IMR-90 (cell line): Measurements from ENCODE around the gene CTCF. TPM values are rescaled to one million over a fixed set of nuclear protein-coding genes. Genes with fewer than 3 reads are reported as not detected.

ENCODE experiments used
- ATAC-seq: fragments of 200-7000 bp; cut with Tn5 transposase; 2 replicates; pipeline ENCODE4 v1.9.1; 2020; ENCODE audit warnings: low read depth, mild to moderate bottlenecking, moderate library complexity
- BruUV-seq: library from RNA; stranded (reverse); fragments of 400-500 nt; replicated peaks from 2 replicates; lab custom pipeline; 2021; lab: Mats Ljungman, UMichigan
- CTCF ChIA-PET: fragments of 300-600 bp; formaldehyde crosslinking; extraction: SDS; loops from one replicate; lab custom pipeline; 2021; ENCODE audit warnings: antibody characterized with exemption; lab: Yijun Ruan, JAX
- POLR2A ChIA-PET: fragments of 300-600 bp; sonication (Branson Sonifier 250); formaldehyde crosslinking; loops from one replicate; lab custom pipeline; 2022; ENCODE audit warnings: antibody characterized with exemption; ENCODE audit not compliant: unreplicated experiment; lab: Charles Lee
- DNase-seq: peaks from one replicate; pipeline ENCODE4 v3.0.0; 2013
- H2AFZ ChIP-seq: replicated peaks from 2 replicates; pipeline ENCODE3; 2013; ENCODE audit warnings: low read length, mild to moderate bottlenecking; ENCODE audit not compliant: poor library complexity
- H2AK5ac ChIP-seq: 2 replicates; pipeline ENCODE4 v1.6.1; 2013; ENCODE audit warnings: low read depth, low read length, inconsistent platforms
- H2AK9ac ChIP-seq: replicated peaks from 2 replicates; pipeline ENCODE3; 2013; ENCODE audit warnings: mild to moderate bottlenecking, low read depth, low read length, moderate library complexity; ENCODE audit not compliant: poor library complexity
- H2BK120ac ChIP-seq: 2 replicates; pipeline ENCODE4 v1.6.1; 2013; ENCODE audit warnings: low read depth, low read length, inconsistent platforms
- H2BK15ac ChIP-seq: 3 replicates; pipeline ENCODE4 v1.6.1; 2013; ENCODE audit warnings: low read depth, low read length, inconsistent platforms
- H2BK20ac ChIP-seq: 2 replicates; pipeline ENCODE4 v1.6.1; 2013; ENCODE audit warnings: low read depth, mild to moderate bottlenecking, inconsistent platforms, low read length, moderate library complexity
- H2BK5ac ChIP-seq: 2 replicates; pipeline ENCODE4 v1.6.1; 2013; ENCODE audit warnings: mild to moderate bottlenecking, low read depth, low read length, inconsistent platforms; ENCODE audit not compliant: poor library complexity, severe bottlenecking
- H3K14ac ChIP-seq: replicated peaks from 2 replicates; pipeline ENCODE4 v1.6.1; 2013; ENCODE audit warnings: low read depth, low read length, inconsistent platforms
- H3K18ac ChIP-seq: 2 replicates; pipeline ENCODE4 v1.6.1; 2013; ENCODE audit warnings: low read depth, low read length, control low read depth
- H3K23ac ChIP-seq: 2 replicates; pipeline ENCODE4 v1.6.1; 2013; ENCODE audit warnings: low read depth, low read length, inconsistent platforms
- H3K27ac ChIP-seq: 2 replicates; pipeline ENCODE4 v1.5.1; 2013; ENCODE audit warnings: mild to moderate bottlenecking, control low read depth, low read length; ENCODE audit not compliant: insufficient read depth
- H3K27me3 ChIP-seq: 2 replicates; pipeline ENCODE4 v1.6.1; 2013; ENCODE audit warnings: low read length; ENCODE audit not compliant: control insufficient read depth, insufficient read depth
- H3K36me3 ChIP-seq: 2 replicates; pipeline ENCODE4 v1.6.1; 2013; ENCODE audit warnings: low read length, mixed read lengths; ENCODE audit not compliant: control insufficient read depth, insufficient read depth
- H3K4ac ChIP-seq: 2 replicates; pipeline ENCODE4 v1.6.1; 2013; ENCODE audit warnings: low read depth, low read length, inconsistent platforms
- H3K4me1 ChIP-seq: 2 replicates; pipeline ENCODE4 v1.6.1; 2013; ENCODE audit warnings: low read length, mixed read lengths; ENCODE audit not compliant: control insufficient read depth, insufficient read depth
- H3K4me2 ChIP-seq: 2 replicates; pipeline ENCODE4 v1.6.1; 2013; ENCODE audit warnings: low read depth, mild to moderate bottlenecking, control low read depth, low read length, moderate library complexity
- H3K4me3 ChIP-seq: 2 replicates; pipeline ENCODE4 v1.5.1; 2013; ENCODE audit warnings: low read depth, mild to moderate bottlenecking, control low read depth, low read length, moderate library complexity; ENCODE audit not compliant: insufficient read depth
- H3K56ac ChIP-seq: 2 replicates; pipeline ENCODE4 v1.6.1; 2013; ENCODE audit warnings: low read length, inconsistent platforms; ENCODE audit not compliant: insufficient read depth; ENCODE audit errors: extremely low read depth
- H3K79me1 ChIP-seq, 2 experiments: 2 replicates each; pipeline ENCODE4 v1.6.1; 2013; ENCODE audit warnings: low read length in 2 of 2, inconsistent platforms in 1 of 2, low read depth in 1 of 2
- H3K9ac ChIP-seq: 2 replicates; pipeline ENCODE4 v1.6.1; 2013; ENCODE audit warnings: low read depth, low read length, control low read depth
- H3K9me1 ChIP-seq: 2 replicates; pipeline ENCODE4 v1.6.1; 2013; ENCODE audit warnings: low read length, inconsistent platforms; ENCODE audit not compliant: insufficient read depth
- H3K9me3 ChIP-seq: 2 replicates; pipeline ENCODE4 v1.6.1; 2013; ENCODE audit warnings: low read length; ENCODE audit not compliant: control insufficient read depth, insufficient read depth
- H4K20me1 ChIP-seq: 2 replicates; pipeline ENCODE4 v1.6.1; 2013; ENCODE audit warnings: low read length, inconsistent platforms; ENCODE audit not compliant: insufficient read depth
- H4K5ac ChIP-seq: 2 replicates; pipeline ENCODE4 v1.6.1; 2013; ENCODE audit warnings: mild to moderate bottlenecking, low read depth, low read length, control low read depth
- H4K8ac ChIP-seq, 2 experiments: 2 replicates each; pipeline ENCODE4 v1.6.1; 2013; ENCODE audit warnings: low read depth in 2 of 2, low read length in 2 of 2, control low read depth in 1 of 2, inconsistent platforms in 1 of 2
- H4K91ac ChIP-seq: 2 replicates; pipeline ENCODE4 v1.6.1; 2013; ENCODE audit warnings: low read depth, low read length, inconsistent platforms; ENCODE audit not compliant: insufficient read depth
- BHLHE40 ChIP-seq: fragments of 150-350 bp; IDR thresholded peaks from 2 replicates; pipeline ENCODE4 v1.6.1; 2016; ENCODE audit warnings: mild to moderate bottlenecking, low read depth, low read length
- CEBPB ChIP-seq: IDR thresholded peaks from 2 replicates; pipeline ENCODE4 v1.6.1; 2012; ENCODE audit warnings: low read depth, low read length, improper control_type of control experiment
- CHD1 ChIP-seq: IDR thresholded peaks from 2 replicates; pipeline ENCODE4 v1.6.1; 2012; ENCODE audit warnings: low read depth, low read length, improper control_type of control experiment
- FOS ChIP-seq: fragments of 150-350 bp; IDR thresholded peaks from 2 replicates; pipeline ENCODE4 v1.6.1; 2016; ENCODE audit warnings: low read depth, low read length
- MAFK ChIP-seq: IDR thresholded peaks from 2 replicates; pipeline ENCODE4 v1.6.1; 2012; ENCODE audit warnings: low read depth, low read length, improper control_type of control experiment
- MAZ ChIP-seq: IDR thresholded peaks from 2 replicates; pipeline ENCODE4 v1.6.1; 2012; ENCODE audit warnings: low read depth, mild to moderate bottlenecking, low read length, improper control_type of control experiment, moderate library complexity, borderline replicate concordance
- MXI1 ChIP-seq: IDR thresholded peaks from 2 replicates; pipeline ENCODE4 v1.6.1; 2012; ENCODE audit warnings: low read depth, mild to moderate bottlenecking, low read length, moderate library complexity, borderline replicate concordance
- NFE2L2 ChIP-seq: fragments of 150-350 bp; IDR thresholded peaks from 2 replicates; pipeline ENCODE4 v1.6.1; 2016; ENCODE audit warnings: low read depth, mild to moderate bottlenecking, low read length
- POLR2A ChIP-seq: IDR thresholded peaks from 2 replicates; pipeline ENCODE4 v1.6.1; 2012; ENCODE audit warnings: mild to moderate bottlenecking, low read depth, low read length
- RAD21 ChIP-seq: IDR thresholded peaks from 2 replicates; pipeline ENCODE4 v1.6.1; 2012; ENCODE audit warnings: low read length, improper control_type of control experiment
- RCOR1 ChIP-seq: IDR thresholded peaks from 2 replicates; pipeline ENCODE4 v1.6.1; 2012; ENCODE audit warnings: mild to moderate bottlenecking, low read length, improper control_type of control experiment; ENCODE audit not compliant: insufficient replicate concordance
- RFX5 ChIP-seq: IDR thresholded peaks from 2 replicates; pipeline ENCODE4 v1.8.0; 2012; ENCODE audit warnings: low read depth, mild to moderate bottlenecking, low read length, moderate library complexity
- SMC3 ChIP-seq: fragments of 150-350 bp; IDR thresholded peaks from 2 replicates; pipeline ENCODE4 v1.6.1; 2016; ENCODE audit warnings: low read depth, mild to moderate bottlenecking, antibody characterized with exemption, low read length, moderate library complexity
- WGBS, 2 experiments: methylation state at CpG; one replicate each; pipeline versions ENCODE4 v1.1.5 to v1.1.7; 2013; ENCODE audit warnings: missing lambda C conversion rate in 2 of 2; ENCODE audit not compliant: insufficient read length in 1 of 2; ENCODE audit errors: extremely low coverage in 2 of 2; 5-methylcytosine and 5-hydroxymethylcytosine counted together
- dilution Hi-C: fragments of 300-500 bp; cut with HindIII; formaldehyde crosslinking; loops from one replicate; pipeline ENCODE4 v1.14.3; 2018; ENCODE audit warnings: low sequenced_read_pairs; ENCODE audit not compliant: unreplicated experiment
- in situ Hi-C: fragments of 300-500 bp; cut with MboI; formaldehyde crosslinking; loops from 3 replicates; pipeline ENCODE4 v1.14.3; 2019; ENCODE audit warnings: low sequenced_read_pairs, inconsistent platforms, mixed read lengths
- intact Hi-C: fragments of 100-400 bp; cut with micrococcal nuclease; formaldehyde crosslinking; loops from 2 replicates; pipeline ENCODE4 v1.10.0; 2022
- polyA plus RNA-seq, 3 experiments: library from polyadenylated mRNA; depleted of rRNA; stranded (reverse); fragments of >200 nt; gene quantifications; 2 replicates each; pipeline ENCODE4 v1.2.3, GENCODE V29; 2012; ENCODE audit warnings: low replicate concordance in 1 of 3
- total RNA-seq: library from RNA; depleted of rRNA; stranded (reverse); fragments of >200 nt; gene quantifications from 2 replicates; pipeline ENCODE4 v1.2.3, GENCODE V29; 2012
- TF ChIP-seq, protein P1 (sequence below): fragments of 150-350 bp; IDR thresholded peaks from 2 replicates; pipeline ENCODE4 v1.6.1; 2017; ENCODE audit warnings: mild to moderate bottlenecking, antibody characterized with exemption, low read length, low read depth
- TF ChIP-seq, protein P2 (sequence below): conservative IDR thresholded peaks from 2 replicates; pipeline ENCODE4 v1.5.1; 2012; ENCODE audit warnings: mild to moderate bottlenecking, low read depth, low read length, improper control_type of control experiment
- TF ChIP-seq, protein P3 (sequence below): fragments of 150-350 bp; IDR thresholded peaks from 2 replicates; pipeline ENCODE4 v1.6.1; 2016; ENCODE audit warnings: low read depth, mild to moderate bottlenecking, low read length, moderate library complexity, borderline replicate concordance

The CTCF gene
- total and polyA plus RNA-seq, 2 of the 4 experiments (the other 2 are of a cell fraction) = 16.1 to 22.8 TPM

DNA sequence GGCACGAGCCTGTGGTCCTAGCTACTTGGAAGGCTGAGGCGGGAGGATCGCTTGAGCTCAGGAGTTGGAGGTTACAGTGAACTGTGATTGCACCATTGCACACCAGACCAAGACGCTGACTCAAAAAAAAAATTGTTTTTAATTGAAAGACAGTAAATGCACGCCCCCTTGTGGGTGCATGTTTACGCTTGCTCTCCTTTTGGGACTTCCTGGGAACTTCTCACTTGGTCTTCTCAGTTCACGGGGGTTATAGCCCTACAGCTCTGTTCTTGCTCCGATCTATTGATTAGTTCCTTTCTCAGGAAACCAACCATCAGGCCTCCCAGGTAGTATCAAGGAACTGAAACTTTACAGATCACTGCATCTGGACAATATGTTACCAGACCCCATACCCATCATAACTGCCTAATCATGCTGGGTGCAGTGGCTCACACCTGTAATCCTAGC lies 47.9 kb upstream of the CTCF start:
- TF ChIP-seq CHD1 (no peak), MXI1 (no peak), RCOR1 (no peak), MAFK (peak; percentile 50; the same call in 1 of the 2 replicates), POLR2A (no peak), SMC3 (peak; percentile 82), MAZ (0 out of 2 replicates have a peak, but pooled peaks have one; percentile 10), RFX5 (no peak), CEBPB (peak; percentile 89), FOS (no peak), BHLHE40 (no peak), RAD21 (peak; percentile 67), NFE2L2 (no peak)
- TF ChIP-seq, protein P1, sequence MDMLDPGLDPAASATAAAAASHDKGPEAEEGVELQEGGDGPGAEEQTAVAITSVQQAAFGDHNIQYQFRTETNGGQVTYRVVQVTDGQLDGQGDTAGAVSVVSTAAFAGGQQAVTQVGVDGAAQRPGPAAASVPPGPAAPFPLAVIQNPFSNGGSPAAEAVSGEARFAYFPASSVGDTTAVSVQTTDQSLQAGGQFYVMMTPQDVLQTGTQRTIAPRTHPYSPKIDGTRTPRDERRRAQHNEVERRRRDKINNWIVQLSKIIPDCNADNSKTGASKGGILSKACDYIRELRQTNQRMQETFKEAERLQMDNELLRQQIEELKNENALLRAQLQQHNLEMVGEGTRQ = no peak
- TF ChIP-seq, protein P2, sequence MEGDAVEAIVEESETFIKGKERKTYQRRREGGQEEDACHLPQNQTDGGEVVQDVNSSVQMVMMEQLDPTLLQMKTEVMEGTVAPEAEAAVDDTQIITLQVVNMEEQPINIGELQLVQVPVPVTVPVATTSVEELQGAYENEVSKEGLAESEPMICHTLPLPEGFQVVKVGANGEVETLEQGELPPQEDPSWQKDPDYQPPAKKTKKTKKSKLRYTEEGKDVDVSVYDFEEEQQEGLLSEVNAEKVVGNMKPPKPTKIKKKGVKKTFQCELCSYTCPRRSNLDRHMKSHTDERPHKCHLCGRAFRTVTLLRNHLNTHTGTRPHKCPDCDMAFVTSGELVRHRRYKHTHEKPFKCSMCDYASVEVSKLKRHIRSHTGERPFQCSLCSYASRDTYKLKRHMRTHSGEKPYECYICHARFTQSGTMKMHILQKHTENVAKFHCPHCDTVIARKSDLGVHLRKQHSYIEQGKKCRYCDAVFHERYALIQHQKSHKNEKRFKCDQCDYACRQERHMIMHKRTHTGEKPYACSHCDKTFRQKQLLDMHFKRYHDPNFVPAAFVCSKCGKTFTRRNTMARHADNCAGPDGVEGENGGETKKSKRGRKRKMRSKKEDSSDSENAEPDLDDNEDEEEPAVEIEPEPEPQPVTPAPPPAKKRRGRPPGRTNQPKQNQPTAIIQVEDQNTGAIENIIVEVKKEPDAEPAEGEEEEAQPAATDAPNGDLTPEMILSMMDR = peak; percentile 80
- TF ChIP-seq, protein P3, sequence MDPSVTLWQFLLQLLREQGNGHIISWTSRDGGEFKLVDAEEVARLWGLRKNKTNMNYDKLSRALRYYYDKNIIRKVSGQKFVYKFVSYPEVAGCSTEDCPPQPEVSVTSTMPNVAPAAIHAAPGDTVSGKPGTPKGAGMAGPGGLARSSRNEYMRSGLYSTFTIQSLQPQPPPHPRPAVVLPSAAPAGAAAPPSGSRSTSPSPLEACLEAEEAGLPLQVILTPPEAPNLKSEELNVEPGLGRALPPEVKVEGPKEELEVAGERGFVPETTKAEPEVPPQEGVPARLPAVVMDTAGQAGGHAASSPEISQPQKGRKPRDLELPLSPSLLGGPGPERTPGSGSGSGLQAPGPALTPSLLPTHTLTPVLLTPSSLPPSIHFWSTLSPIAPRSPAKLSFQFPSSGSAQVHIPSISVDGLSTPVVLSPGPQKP = no peak
- Histone ChIP-seq H3K27ac (no peak overlapping the region), H2BK15ac (no peak overlapping the region), H2BK20ac (no peak overlapping the region), H3K18ac (no peak overlapping the region), H3K4me1 (peaks cover 6% of the 10 kb centered on the region), H3K4me2 (no peak overlapping the region), H2AK9ac (no peak overlapping the region), H3K56ac (no peak overlapping the region), H3K36me3 (no peaks in the 10 kb centered on the region), H4K20me1 (no peaks in the 10 kb centered on the region), H2AK5ac (no peak overlapping the region), H3K27me3 (no peaks in the 10 kb centered on the region; the same call in 1 of the 2 replicates), H2BK120ac (no peak overlapping the region), H2AFZ (peak overlapping the region; percentile 32), H4K5ac (no peak overlapping the region), H3K4ac (no peak overlapping the region), H3K9ac (no peak overlapping the region), H3K23ac (no peak overlapping the region), H4K91ac (no peak overlapping the region), H3K79me1 (no peaks in the 10 kb centered on the region), H3K9me3 (no peaks in the 10 kb centered on the region), H2BK5ac (no peak overlapping the region), H4K8ac (no peak overlapping the region), H3K14ac (no peak overlapping the region), H3K4me3 (no peak overlapping the region), H3K9me1 (peaks cover 4% of the 10 kb centered on the region; the same call in 1 of the 2 replicates)
- POLR2A ChIA-PET = no interaction called here
- intact Hi-C loops (loop anchor here (1.0 kb wide), 2 partner anchors 20 to 33 kb away; partner anchors contain the start of gene ATP6V0D1), dilution Hi-C loops (no loop called here), in situ Hi-C loops (no loop called here)
- peak; percentile 84 for DNase-seq
- peak; percentile 81 for ATAC-seq
- 19% methylated on average over 3 of the region's 8 CpGs; no CpG with 5 or more reads in 1 of the 2 experiments for WGBS, 2 experiments
- CTCF ChIA-PET = interaction anchor here (0.6 to 2.3 kb wide), 5 partner anchors 20 to 194 kb away, joined by 3 to 16 read pairs (median 6); partner anchors contain the start of gene ATP6V0D1
- BruUV-seq = no TSS peak
